OCI-LY7 (cell line): Measurements from ENCODE around the gene RMND5B. TPM values are rescaled to one million over a fixed set of nuclear protein-coding genes. Genes with fewer than 3 reads are reported as not detected.
"Not testable (repeated sequence)": the region's sequence is repeated elsewhere in the genome, so short reads cannot be mapped to it uniquely, and the experiment has no call there.

Experiments used
- BruUV-seq: library from RNA; stranded (reverse); fragments of 400-500 nt; replicated peaks from 2 replicates; lab custom pipeline; 2021; lab: Mats Ljungman, UMichigan
- CTCF ChIA-PET: fragments of 300-600 bp; sonication (Branson Sonifier 250); formaldehyde crosslinking; loops from one replicate; lab custom pipeline; 2022; ENCODE audit warnings: antibody characterized with exemption; ENCODE audit not compliant: unreplicated experiment; lab: Charles Lee
- POLR2A ChIA-PET: fragments of 300-600 bp; sonication (Branson Sonifier 250); formaldehyde crosslinking; loops from one replicate; lab custom pipeline; 2022; ENCODE audit warnings: antibody characterized with exemption; lab: Charles Lee
- DNase-seq: peaks from one replicate; pipeline ENCODE4 v3.0.0-alpha.2; 2015; ENCODE audit warnings: low spot score
- H2AFZ ChIP-seq: fragments of 200-600 bp; sonication (generic), shearing (Covaris generic); 2 replicates; pipeline ENCODE4 v1.6.1; 2014; ENCODE audit warnings: mild to moderate bottlenecking, antibody characterized with exemption, low read length, moderate library complexity
- H3K27ac ChIP-seq: fragments of 200-600 bp; sonication (generic); 2 replicates; pipeline ENCODE4 v1.5.1; 2014; ENCODE audit warnings: mixed run types, low read depth, mild to moderate bottlenecking, moderate library complexity, low read length, inconsistent platforms; ENCODE audit not compliant: poor library complexity, severe bottlenecking
- H3K36me3 ChIP-seq: fragments of 200-600 bp; sonication (generic); 2 replicates; pipeline ENCODE4 v1.6.1; 2014; ENCODE audit warnings: mild to moderate bottlenecking, antibody characterized with exemption, low read length, moderate library complexity, mixed read lengths; ENCODE audit not compliant: insufficient read depth
- H3K4me1 ChIP-seq: fragments of 200-600 bp; sonication (generic); 2 replicates; pipeline ENCODE4 v1.5.1; 2014; ENCODE audit warnings: mild to moderate bottlenecking, low read length; ENCODE audit not compliant: insufficient read depth, poor library complexity, severe bottlenecking
- H3K4me2 ChIP-seq: fragments of 200-600 bp; sonication (generic); 2 replicates; pipeline ENCODE4 v1.6.1; 2014; ENCODE audit warnings: mild to moderate bottlenecking, low read length
- H3K4me3 ChIP-seq: fragments of 200-600 bp; sonication (generic); 2 replicates; pipeline ENCODE4 v1.5.1; 2014; ENCODE audit warnings: mild to moderate bottlenecking, low read depth, low read length; ENCODE audit not compliant: poor library complexity, severe bottlenecking
- H3K79me2 ChIP-seq: fragments of 200-600 bp; sonication (generic); 2 replicates; pipeline ENCODE4 v1.6.1; 2016; ENCODE audit warnings: low read depth, mild to moderate bottlenecking, low read length, moderate library complexity, mixed read lengths; ENCODE audit not compliant: insufficient read depth
- H3K9me2 ChIP-seq: fragments of 200-600 bp; sonication (generic); 2 replicates; pipeline ENCODE4 v1.6.1; 2016; ENCODE audit warnings: mild to moderate bottlenecking, low read length, mixed read lengths; ENCODE audit not compliant: insufficient read depth
- H3K9me3 ChIP-seq: fragments of 200-600 bp; sonication (generic); 2 replicates; pipeline ENCODE4 v1.6.1; 2014; ENCODE audit warnings: mild to moderate bottlenecking, mixed run types, low read length, mixed read lengths
- H4K20me1 ChIP-seq: fragments of 200-600 bp; sonication (generic); 2 replicates; pipeline ENCODE4 v1.6.1; 2014; ENCODE audit warnings: mild to moderate bottlenecking, antibody characterized with exemption, low read length, moderate library complexity, mixed read lengths; ENCODE audit not compliant: insufficient read depth
- CTCF ChIP-seq: fragments of 200-600 bp; sonication (generic); conservative IDR thresholded peaks from 2 replicates; pipeline ENCODE4 v1.5.1; 2014; ENCODE audit warnings: mild to moderate bottlenecking, antibody characterized with exemption, low read length, moderate library complexity, mixed read lengths
- EZH2phosphoT487 ChIP-seq: fragments of 200-600 bp; sonication (generic); IDR thresholded peaks from 2 replicates; pipeline ENCODE4 v1.6.1; 2018; ENCODE audit warnings: low read depth, borderline replicate concordance, mild to moderate bottlenecking, mixed run types, antibody characterized with exemption, low read length, moderate library complexity, mixed read lengths
- intact Hi-C: fragments of 100-400 bp; cut with micrococcal nuclease; formaldehyde crosslinking; loops from one replicate; pipeline ENCODE4 v1.10.0; 2022; ENCODE audit not compliant: unreplicated experiment
- total RNA-seq, 2 experiments: library from RNA; depleted of rRNA in 1 of 2; stranded (reverse); fragments of >200 nt in 1 of 2; shearing (Covaris generic) in 1 of 2; gene quantifications; 2 replicates each; pipeline ENCODE4 v1.2.3, GENCODE V29; 2014 to 2022

The RMND5B gene
- total RNA-seq, 2 experiments from 2014 or later, result 63.2 to 68.3 TPM

DNA sequence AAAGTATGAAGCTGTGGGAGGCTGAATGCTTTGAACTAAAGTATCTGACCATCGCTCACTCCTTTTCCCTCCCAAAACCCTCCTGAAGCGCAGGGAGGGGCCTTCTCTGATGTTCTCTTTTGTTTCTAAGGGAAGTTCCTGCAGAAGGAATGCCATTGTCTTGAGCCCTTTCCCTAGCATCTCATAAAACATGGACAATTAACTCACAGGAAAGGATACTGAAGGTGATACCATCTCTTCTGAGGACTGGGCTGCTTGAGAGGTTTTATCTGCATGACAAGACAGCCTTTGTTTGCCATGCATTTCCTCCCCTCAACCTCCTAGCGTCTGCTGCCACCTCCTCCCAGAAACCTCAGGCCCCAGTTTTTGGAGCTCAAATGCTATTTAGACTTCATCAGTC, 4.3 kb upstream of the RMND5B start:
- H3K27ac ChIP-seq, result no peak overlapping the region
- no peak overlapping the region for H2AFZ ChIP-seq
- peaks cover 50% of the 10 kb centered on the region for H3K36me3 ChIP-seq
- no TSS peak for BruUV-seq
- TF ChIP-seq EZH2phosphoT487 (no peak), CTCF (no peak)
- DNase-seq, result no peak
- intact Hi-C loops, result no loop called here
- peaks cover 36% of the 10 kb centered on the region for H3K4me1 ChIP-seq
- CTCF ChIA-PET, result no interaction called here
- POLR2A ChIA-PET, result no interaction called here
- H3K4me3 ChIP-seq, result no peak overlapping the region
- H3K9me3 ChIP-seq, result no peaks in the 10 kb centered on the region
- H3K79me2 ChIP-seq, result peaks cover 19% of the 10 kb centered on the region; the same call in 1 of the 2 replicates
- H3K4me2 ChIP-seq, result no peak overlapping the region
- H4K20me1 ChIP-seq, result no peaks in the 10 kb centered on the region
- H3K9me2 ChIP-seq, result no peaks in the 10 kb centered on the region

DNA sequence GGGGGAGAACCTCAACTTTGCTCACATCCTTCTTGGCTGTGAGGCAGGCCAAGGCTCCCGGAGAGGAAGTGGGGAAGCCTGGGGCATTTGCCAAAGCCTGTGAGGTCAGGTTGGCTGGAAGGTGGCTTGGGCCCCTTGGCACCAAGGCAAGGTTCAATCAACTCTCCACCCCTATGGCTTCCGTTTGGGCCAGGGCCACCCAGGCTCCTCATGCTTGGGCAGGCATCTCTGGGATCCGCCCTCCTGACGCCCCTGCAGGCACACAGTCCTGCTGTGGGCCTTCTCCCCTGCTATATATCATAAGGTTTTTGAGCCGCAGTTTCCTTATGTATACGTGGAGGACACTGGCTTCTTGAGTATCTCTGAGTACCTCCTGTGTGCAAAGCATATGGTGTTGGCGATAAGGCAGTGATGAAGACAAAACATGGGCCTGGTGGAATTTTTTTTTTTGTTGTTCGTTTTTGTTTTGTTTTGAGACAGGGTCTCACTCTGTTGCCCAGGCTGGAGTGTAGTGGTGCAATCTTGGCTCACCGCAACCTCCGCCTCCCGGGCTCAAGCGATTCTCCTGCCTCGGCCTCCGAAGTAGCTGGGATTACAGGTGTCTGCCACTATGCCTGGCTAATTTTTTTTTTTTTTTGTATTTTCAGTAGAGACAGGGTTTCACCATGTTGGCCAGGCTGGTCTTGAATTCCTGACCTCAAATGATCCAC, 3.4 kb upstream of the RMND5B start:
- intact Hi-C loops, H3K4me2 ChIP-seq, DNase-seq, H3K27ac ChIP-seq, H2AFZ ChIP-seq, H4K20me1 ChIP-seq, H3K4me3 ChIP-seq, H3K9me2 ChIP-seq, CTCF ChIA-PET, H3K9me3 ChIP-seq, BruUV-seq: not testable (repeated sequence)
- peaks cover 34% of the 10 kb centered on the region for H3K4me1 ChIP-seq
- peaks cover 41% of the 10 kb centered on the region for H3K36me3 ChIP-seq
- POLR2A ChIA-PET, result interaction anchor here (0.6 kb wide), 1 partner anchor 11 kb away, joined by 3 read pairs; no protein-coding TSS in a partner anchor
- H3K79me2 ChIP-seq, result peaks cover 19% of the 10 kb centered on the region; the same call in 1 of the 2 replicates

DNA sequence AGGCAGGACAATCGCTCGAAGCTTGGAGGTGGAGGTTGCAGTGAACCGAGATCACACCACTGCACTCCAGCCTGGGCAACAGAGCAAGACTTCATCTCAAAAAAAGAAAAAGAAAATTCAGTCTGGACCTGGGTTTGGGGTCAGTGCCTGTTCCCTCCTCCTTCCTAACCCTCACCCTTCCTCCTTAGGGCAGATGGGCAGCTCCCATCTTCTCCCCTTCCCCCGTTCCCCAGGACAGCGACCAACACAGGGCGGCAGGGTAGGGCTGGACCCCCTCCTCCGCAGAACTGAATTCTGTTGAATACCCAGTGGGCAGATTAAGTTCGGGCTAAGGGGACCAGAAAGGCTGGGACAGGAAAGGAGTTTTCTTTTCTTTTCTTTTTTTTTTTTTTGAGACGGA, 1.5 kb upstream of the RMND5B start:
- no peaks in the 10 kb centered on the region for H4K20me1 ChIP-seq
- peaks cover 33% of the 10 kb centered on the region for H3K36me3 ChIP-seq
- POLR2A ChIA-PET, result interaction anchor here (1.0 to 1.7 kb wide), 2 partner anchors 9 to 16 kb away, joined by 4 to 9 read pairs; partner anchors contain the start of gene N4BP3
- intact Hi-C loops, result no loop called here
- no peak overlapping the region for H3K27ac ChIP-seq
- peaks cover 19% of the 10 kb centered on the region for H3K4me1 ChIP-seq
- TF ChIP-seq CTCF (no peak), EZH2phosphoT487 (no peak)
- peaks cover 17% of the 10 kb centered on the region; the same call in 1 of the 2 replicates for H3K79me2 ChIP-seq
- no peak overlapping the region for H3K4me3 ChIP-seq
- CTCF ChIA-PET, result interaction anchor here (1.4 kb wide), 1 partner anchor 8 kb away, joined by 3 read pairs; no protein-coding TSS in a partner anchor
- H2AFZ ChIP-seq, result no peak overlapping the region
- no peak for DNase-seq
- H3K9me2 ChIP-seq, result no peaks in the 10 kb centered on the region
- BruUV-seq, result no TSS peak
- H3K4me2 ChIP-seq, result 0 out of 2 replicates have a peak overlapping the region, but pooled peaks have one; percentile 76
- H3K9me3 ChIP-seq, result no peaks in the 10 kb centered on the region

DNA sequence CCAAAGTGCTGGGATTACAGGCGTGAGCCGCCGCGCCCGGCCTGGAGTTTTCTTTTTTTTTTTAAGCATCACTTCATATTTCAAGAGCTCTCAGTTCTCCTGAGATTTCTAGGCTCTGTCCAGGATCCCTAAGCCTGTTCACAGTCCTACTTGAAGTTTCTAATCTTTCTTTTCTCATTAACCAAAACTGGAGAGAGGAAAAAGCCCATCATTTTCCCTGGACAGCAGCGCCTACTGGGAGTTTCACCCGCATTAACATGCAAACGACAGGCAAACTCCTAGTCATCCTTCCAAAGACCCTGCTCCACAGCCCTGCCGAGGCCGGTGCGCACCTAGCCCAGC, 609 bp upstream of the RMND5B start:
- peak overlapping the region; percentile 97 for H3K4me3 ChIP-seq
- CTCF ChIA-PET, result interaction anchor here (0.5 to 1.4 kb wide), 2 partner anchors 9 to 547 kb away, joined by 3 to 5 read pairs; no protein-coding TSS in a partner anchor

More for the DNA sequence above, 609 bp upstream of the RMND5B start:
- intact Hi-C loops, result loop anchor here (1.0 to 2.0 kb wide), 2 partner anchors 9 to 15 kb away; no protein-coding TSS in a partner anchor
- not testable (repeated sequence) for BruUV-seq, H3K9me3 ChIP-seq, DNase-seq, H3K9me2 ChIP-seq, H4K20me1 ChIP-seq
- Histone ChIP-seq H3K4me2 (peak overlapping the region; percentile 76), H3K36me3 (peaks cover 35% of the 10 kb centered on the region), H2AFZ (peak overlapping the region; percentile 59; the same call in 1 of the 2 replicates), H3K79me2 (peaks cover 17% of the 10 kb centered on the region; the same call in 1 of the 2 replicates), H3K4me1 (peaks cover 19% of the 10 kb centered on the region), H3K27ac (peak overlapping the region; percentile 82)
- POLR2A ChIA-PET, result interaction anchor here (0.7 to 1.7 kb wide), 2 partner anchors 10 to 16 kb away, joined by 4 to 9 read pairs; no protein-coding TSS in a partner anchor
